Activated CD4-positive, alpha-beta T cell treated with anti-CD3 and anti-CD28 coated beads, Interleukin-2, amount 50 U/mL, for 24 hours (primary cell): ENCODE data around the gene TBC1D5.

Experiments
- DNase-seq, 2 donors: peaks; one replicate each; pipeline ENCODE4 v3.0.0-alpha.2; 2020; ENCODE audit warnings: low read depth in 1 of 2, low spot score in 1 of 2

The TBC1D5 gene

DNA sequence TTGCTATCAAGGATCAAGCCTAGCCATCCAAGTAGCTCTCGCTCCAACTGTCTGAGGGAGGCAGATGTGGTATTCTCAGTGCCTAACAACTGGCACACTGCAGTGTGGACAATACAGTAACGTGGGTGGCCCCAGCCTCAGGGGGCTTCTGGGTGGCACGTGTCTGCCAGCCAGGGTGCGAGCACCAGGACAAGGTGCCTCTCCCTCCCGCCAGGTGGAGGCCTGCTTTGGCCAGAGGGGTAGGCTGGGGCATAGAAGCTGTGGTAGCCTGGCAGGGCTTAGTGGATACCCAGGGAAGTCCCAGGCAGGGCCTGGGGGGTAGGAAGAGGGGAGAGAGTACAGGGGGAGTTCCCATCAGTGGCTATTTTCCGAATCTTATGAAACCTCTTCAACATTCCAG lies 623.7 kb downstream of the TBC1D5 start:
- DNase-seq, result no peak

GRCh38 chr3:17116007-17116600 lies 626.3 kb downstream of the TBC1D5 start:
- DNase-seq, result no peak

DNA sequence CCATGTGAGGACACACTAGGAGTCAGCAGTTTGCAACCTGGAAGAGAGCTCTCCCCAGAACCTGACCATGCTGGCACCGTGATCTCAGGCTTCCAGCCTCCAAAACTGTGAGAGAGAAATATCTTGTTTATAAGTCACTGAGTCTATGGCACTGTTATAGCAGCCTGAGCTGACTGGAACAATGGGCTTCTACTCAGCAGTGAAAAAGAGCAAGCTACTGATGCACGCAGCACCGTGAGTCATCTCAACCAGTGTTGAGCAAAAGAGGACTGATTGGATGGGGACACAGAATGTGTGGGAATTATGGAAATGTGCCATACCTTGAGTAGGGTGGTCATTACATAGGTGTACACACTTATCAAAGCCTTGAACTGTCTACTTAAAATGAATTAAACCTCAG lies 627.2 kb downstream of the TBC1D5 start:
- DNase-seq, result no peak

DNA sequence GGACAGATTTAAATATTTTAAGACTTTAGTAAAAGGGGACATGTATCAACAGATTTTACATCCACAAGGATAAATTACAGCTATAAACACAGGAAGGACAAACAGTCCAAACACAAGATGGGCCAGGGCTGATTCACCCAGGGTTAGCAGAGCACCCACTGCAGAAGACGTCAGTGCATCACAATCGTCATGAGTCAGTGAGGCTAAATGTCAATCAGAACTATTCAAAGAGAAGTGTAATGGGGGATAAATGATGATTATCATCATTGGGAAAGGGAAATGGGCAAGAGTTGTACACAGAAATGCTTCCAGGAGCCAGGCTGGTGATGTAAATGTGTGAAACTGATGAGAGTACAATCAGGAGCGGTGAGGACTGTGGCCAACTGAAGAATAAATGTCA lies 630.8 kb downstream of the TBC1D5 start:
- DNase-seq, result no peak

DNA sequence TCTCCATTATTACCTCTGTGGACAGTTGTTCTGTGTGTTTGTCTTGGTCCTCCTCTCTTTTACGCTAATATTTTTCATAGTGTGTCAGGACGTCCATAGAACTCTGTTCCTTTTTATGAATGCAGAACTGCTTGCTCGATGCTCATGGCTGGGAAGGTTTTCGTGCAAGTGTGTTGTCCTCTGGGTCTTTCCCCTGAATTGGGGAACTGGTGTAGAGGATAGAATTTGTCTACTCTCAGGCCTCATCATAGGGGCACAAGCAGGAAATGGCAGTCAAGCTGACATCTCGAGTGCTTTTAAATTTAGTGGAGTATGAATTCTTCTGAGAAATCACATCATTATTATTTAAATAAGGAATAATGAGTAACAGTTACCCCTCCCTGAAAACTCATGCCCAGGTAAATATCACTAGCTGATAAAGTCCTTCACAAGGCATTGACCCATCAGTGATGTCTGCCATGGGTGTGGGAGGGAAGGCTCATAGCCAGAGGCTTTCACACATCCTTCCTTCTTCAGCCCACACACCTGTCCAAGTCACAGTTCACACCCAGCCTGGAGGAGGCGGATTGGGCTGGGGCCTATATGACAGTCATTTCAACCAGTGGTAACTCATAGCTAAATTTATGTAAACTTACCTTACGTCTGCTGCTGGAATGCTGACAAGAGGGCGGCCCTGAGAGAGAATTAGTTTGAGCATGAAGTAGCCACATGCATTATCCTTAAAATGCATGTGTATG lies 631.6 kb downstream of the TBC1D5 start:
- DNase-seq, result no peak
